Osteocyte (in vitro differentiated cells): ENCODE data around the gene DAP. TPM values are rescaled to one million over a fixed set of nuclear protein-coding genes. Genes with fewer than 3 reads are reported as not detected.

ENCODE experiments used
- DNase-seq: peaks from one replicate; pipeline ENCODE4 v3.0.0; 2021; ENCODE audit warnings: mixed read lengths; ENCODE audit not compliant: unreplicated experiment; ENCODE audit errors: extremely low spot score
- H3K27ac Mint-ChIP-seq: one replicate; pipeline ENCODE4 v1.8.0; 2021; ENCODE audit warnings: mild to moderate bottlenecking, mixed read lengths; ENCODE audit not compliant: unreplicated experiment
- H3K27me3 Mint-ChIP-seq: one replicate; pipeline ENCODE4 v1.8.0; 2021; ENCODE audit warnings: mixed read lengths; ENCODE audit not compliant: unreplicated experiment
- H3K36me3 Mint-ChIP-seq: one replicate; pipeline ENCODE4 v1.8.0; 2021; ENCODE audit warnings: mixed read lengths; ENCODE audit not compliant: unreplicated experiment
- H3K4me1 Mint-ChIP-seq: one replicate; pipeline ENCODE4 v1.8.0; 2021; ENCODE audit warnings: mixed read lengths; ENCODE audit not compliant: unreplicated experiment
- H3K4me3 Mint-ChIP-seq: one replicate; pipeline ENCODE4 v1.8.0; 2021; ENCODE audit warnings: mild to moderate bottlenecking, moderate library complexity, mixed read lengths; ENCODE audit not compliant: unreplicated experiment
- H3K9me3 Mint-ChIP-seq: one replicate; pipeline ENCODE4 v1.8.0; 2021; ENCODE audit warnings: mixed read lengths; ENCODE audit not compliant: unreplicated experiment
- CTCF ChIP-seq: fragments of 200-600 bp; sonication (generic); IDR thresholded peaks from 2 replicates; pipeline ENCODE4 v1.5.0; 2021; ENCODE audit warnings: antibody characterized with exemption, mild to moderate bottlenecking, moderate library complexity
- total RNA-seq: library from RNA; stranded (reverse); gene quantifications from 2 replicates; pipeline ENCODE4 v1.2.1, GENCODE V29; 2021

Gene DAP
- total RNA-seq, 1 donor from 2014 or later: 173 TPM

GRCh38 chr5:10707198-10708142 is 53.6 kb downstream of the DAP start:
- H3K9me3 Mint-ChIP-seq: no peaks in the 10 kb centered on the region
- no peak for TF ChIP-seq CTCF
- H3K27me3 Mint-ChIP-seq: no peaks in the 10 kb centered on the region
- no peak overlapping the region for H3K27ac Mint-ChIP-seq
- H3K4me1 Mint-ChIP-seq: peaks cover 27% of the 10 kb centered on the region
- DNase-seq: no peak
- no peak overlapping the region for H3K4me3 Mint-ChIP-seq
- H3K36me3 Mint-ChIP-seq: peaks cover 5% of the 10 kb centered on the region

GRCh38 chr5:10706326-10706725 is 54.7 kb downstream of the DAP start:
- TF ChIP-seq CTCF: no peak
- H3K4me1 Mint-ChIP-seq: peaks cover 37% of the 10 kb centered on the region
- no peaks in the 10 kb centered on the region for H3K27me3 Mint-ChIP-seq
- no peak overlapping the region for H3K27ac Mint-ChIP-seq
- no peak for DNase-seq
- H3K4me3 Mint-ChIP-seq: no peak overlapping the region
- H3K36me3 Mint-ChIP-seq: peaks cover 2% of the 10 kb centered on the region
- H3K9me3 Mint-ChIP-seq: no peaks in the 10 kb centered on the region

- Mint-ChIP-seq H3K27ac (no peak overlapping the region), H3K9me3 (no peaks in the 10 kb centered on the region), H3K4me1 (peaks cover 37% of the 10 kb centered on the region), H3K4me3 (no peak overlapping the region), H3K27me3 (no peaks in the 10 kb centered on the region), H3K36me3 (peaks cover 2% of the 10 kb centered on the region)
- TF ChIP-seq CTCF: no peak
- DNase-seq: no peak
Measured at GRCh38 chr5:10705747-10706146, 55.3 kb downstream of the DAP start.

- no peak for DNase-seq
- Mint-ChIP-seq H3K4me3 (no peak overlapping the region), H3K9me3 (no peaks in the 10 kb centered on the region), H3K4me1 (peaks cover 40% of the 10 kb centered on the region), H3K27me3 (no peaks in the 10 kb centered on the region), H3K36me3 (peaks cover 2% of the 10 kb centered on the region), H3K27ac (no peak overlapping the region)
- TF ChIP-seq CTCF: no peak
Measured at GRCh38 chr5:10704949-10705621, 55.9 kb downstream of the DAP start.

- no peak for DNase-seq
- no peaks in the 10 kb centered on the region for H3K9me3 Mint-ChIP-seq
- peaks cover 2% of the 10 kb centered on the region for H3K36me3 Mint-ChIP-seq
- no peak overlapping the region for H3K4me3 Mint-ChIP-seq
- H3K4me1 Mint-ChIP-seq: peaks cover 51% of the 10 kb centered on the region
- no peak for TF ChIP-seq CTCF
- no peak overlapping the region for H3K27ac Mint-ChIP-seq
- no peaks in the 10 kb centered on the region for H3K27me3 Mint-ChIP-seq
Measured at GRCh38 chr5:10703676-10704075, 57.4 kb downstream of the DAP start.
